ENCODE measurements around the gene SAPCD1.

DNA sequence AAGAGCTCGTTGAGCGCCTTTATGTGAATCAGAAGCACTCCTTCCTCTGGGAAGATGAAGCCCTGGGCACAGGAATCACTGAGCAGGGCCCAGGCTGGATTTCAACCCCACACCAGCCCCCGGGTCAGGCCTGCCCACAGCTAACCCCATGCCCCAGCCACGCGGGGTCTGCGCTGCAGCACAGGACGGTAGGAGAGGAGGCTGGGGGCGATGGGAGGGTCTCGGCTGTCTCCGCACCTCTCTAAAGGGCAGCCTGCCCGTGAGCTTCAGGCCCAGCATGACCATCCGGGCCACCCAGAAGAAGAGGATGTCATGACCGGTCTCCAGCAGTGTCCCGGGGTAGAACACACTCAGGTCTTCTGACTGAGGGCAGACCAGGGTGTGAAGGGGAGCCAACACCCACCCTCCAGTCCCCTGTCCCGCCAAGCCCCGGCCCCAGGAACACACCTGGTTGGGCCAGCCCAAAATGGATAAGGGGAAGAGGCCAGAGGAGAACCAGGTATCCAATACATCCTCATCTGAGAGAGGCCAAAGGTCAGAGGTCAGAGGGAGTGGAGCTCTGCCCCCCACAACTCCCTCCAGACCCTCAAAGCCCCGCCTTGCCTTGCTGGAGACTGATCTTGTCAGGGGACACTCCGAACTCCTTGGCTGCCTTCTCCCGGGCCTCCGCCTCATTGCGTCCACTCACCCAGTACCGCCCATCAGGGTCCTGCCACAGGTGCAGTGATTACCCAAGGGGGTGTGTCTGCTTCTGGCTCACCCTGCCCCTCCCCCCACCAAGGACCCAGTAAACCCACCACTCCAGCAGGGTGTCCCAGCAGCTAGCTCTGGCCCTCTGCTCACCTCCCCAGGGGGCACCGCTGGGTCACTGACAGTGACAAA is 19.0 kb downstream of the SAPCD1 start:
- no peak for TF ChIP-seq CTCF (IDR thresholded peaks at IDR 0.05; ENCODE audit: low read depth, low read length)
- no peak for TF ChIP-seq POLR2A (IDR thresholded peaks at IDR 0.05; ENCODE audit: extremely low read depth, insufficient read length)
- no peak for TF ChIP-seq MAX (IDR thresholded peaks at IDR 0.05; ENCODE audit: low read depth, low read length)
- TF ChIP-seq MYC (IDR thresholded peaks at IDR 0.05; ENCODE audit: low read depth, low read length): no peak

All from NB4 (cell line).